GM18870 (cell line): ENCODE data around the gene PTGR2.
"Not testable (repeated sequence)": the region's sequence is repeated elsewhere in the genome, so short reads cannot be mapped to it uniquely, and the experiment has no call there.

Experiments
- ATAC-seq: cut with Tn5 transposase; IDR thresholded peaks from one replicate; pipeline ENCODE4 v1.9.1; 2021; ENCODE audit warnings: moderate library complexity; ENCODE audit not compliant: unreplicated experiment

The PTGR2 gene

DNA sequence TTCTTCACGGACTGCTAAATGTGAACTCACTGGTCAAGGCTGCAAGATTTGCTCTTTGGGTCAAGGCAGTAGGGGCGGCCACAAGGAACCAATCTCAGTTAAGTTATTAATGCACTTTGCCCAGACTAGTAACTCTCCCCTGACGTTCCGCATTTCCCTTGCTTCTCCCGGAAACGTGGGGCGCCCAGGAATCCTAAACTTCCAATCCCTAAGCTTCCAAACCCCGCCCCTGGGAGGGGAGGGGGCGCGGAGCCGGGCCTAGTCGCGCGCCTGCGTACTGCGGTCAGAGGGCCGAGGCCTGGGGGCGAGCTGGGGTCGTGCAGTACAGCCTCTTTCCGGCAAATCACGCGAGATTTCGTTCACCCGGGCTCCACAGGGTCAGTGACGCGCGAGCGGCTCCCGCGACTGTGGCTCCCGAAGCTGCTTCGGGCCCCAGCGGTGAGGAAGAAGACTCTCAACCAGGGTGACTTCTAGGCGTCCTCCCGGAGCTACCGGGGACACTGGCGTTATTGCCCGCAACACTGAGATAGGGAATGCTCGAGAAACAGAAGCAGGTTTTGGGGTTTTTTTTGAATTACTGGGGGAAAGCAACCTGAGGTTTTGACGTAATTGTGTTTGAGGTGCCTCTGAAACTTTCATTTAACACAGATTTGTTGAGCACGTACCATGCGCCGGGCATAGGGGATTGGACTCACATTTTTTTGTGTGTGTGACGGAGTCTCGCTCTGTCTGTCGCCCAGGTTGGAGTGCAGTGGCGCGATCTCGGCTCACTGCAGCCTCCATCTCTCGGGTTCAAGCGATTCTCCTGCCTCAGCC is at the start of gene PTGR2:
PTGR2 (plus strand) TSS at position 265 of the 816 bp plus-strand sequence. CDS start 7,032 bp downstream, outside the sequence.
- ATAC-seq: no peak

DNA sequence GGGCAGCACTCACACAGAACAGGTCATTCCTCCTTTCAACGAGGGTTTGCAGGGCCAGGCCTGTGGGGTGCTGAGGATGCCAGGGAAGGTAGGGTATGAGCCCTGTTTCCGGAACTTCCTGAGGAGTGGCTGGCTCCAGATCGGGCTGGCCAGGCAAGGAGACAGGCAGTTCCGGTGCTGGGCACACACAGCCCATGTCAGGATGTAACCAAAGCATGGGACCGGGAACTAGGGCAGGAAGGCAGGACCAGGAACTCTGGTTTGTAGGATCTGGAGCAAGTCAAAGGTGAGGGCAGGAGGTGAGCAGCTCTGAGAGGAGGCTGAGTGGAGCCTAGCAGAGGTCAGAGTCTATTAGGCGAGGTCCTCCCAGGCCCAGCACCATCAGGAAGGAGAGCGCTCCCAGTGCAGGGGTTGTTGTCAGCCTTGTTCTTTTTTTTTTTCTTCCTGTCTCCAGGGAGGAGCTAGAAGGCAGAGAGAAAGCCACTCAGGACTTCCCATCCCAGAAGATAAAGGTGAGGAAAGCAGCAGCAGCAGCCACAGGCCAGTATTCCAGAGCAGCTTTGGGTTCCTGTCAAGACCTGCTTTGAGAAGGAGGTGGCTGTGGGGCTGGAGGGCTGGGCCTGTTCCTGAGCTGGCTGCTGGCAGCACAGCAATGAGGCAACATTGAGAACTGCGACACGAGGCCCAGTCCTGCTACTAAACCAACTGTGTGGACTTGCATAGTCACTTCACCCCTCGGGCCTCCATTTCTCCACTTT is 49.0 kb upstream of the PTGR2 start:
- no peak for ATAC-seq

DNA sequence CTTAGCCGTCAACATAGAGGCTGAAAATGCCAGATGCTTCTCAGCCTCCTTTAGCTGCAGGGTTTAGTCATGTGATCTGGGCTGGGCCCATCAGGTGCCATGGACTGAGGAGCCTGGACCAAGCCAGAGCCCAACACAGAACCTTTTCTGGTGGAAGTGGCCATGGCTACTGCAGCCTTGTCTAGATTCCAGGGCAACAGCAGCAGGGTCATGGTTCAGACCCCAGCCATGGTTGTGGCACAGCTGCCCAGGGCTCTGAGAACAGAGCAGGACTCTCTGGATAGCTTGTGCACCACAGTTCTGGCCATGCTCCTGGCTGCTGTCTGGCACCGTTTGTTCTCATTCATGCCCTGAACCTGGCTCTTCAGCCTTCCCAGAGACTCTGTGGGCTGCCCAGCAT is 47.0 kb upstream of the PTGR2 start:
- no peak for ATAC-seq

DNA sequence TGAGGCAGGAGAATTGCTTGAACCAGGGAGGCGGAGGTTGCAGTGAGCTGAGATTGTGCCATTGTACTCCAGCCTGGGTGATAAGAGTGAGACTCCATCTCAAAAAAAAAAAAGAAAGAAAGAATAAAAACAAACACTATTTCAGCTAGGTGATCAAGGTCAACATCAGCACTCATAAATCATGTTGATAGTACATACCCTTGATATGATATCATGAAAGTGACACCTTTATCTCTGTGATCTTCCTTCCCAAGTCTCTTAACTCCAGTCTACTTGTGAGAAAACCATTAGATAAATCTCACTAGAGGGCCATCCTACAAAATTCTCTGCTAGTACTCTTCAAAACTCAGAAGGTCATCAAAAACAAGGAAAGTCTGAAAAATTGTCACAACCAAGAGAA is 44.2 kb upstream of the PTGR2 start:
- no peak for ATAC-seq

DNA sequence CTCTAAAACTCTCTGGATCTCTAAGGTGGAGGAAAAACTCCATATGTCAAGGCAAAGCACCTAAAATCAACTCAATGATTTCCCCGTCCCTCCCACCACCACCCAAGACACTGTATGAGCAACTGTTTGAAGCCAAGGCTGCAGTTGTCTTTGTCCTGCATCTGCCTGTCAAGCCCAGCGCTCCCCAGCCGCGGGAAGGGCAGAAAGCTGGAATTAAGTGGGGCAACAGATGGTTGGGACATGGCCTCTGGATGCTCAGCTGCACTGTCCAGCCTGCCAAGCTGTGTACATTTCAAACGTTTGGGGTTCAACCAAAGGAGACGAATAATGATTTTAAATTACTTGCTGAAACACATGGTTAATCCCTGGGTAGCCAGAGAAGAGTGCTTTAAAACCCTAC is 42.2 kb upstream of the PTGR2 start:
- no peak for ATAC-seq

DNA sequence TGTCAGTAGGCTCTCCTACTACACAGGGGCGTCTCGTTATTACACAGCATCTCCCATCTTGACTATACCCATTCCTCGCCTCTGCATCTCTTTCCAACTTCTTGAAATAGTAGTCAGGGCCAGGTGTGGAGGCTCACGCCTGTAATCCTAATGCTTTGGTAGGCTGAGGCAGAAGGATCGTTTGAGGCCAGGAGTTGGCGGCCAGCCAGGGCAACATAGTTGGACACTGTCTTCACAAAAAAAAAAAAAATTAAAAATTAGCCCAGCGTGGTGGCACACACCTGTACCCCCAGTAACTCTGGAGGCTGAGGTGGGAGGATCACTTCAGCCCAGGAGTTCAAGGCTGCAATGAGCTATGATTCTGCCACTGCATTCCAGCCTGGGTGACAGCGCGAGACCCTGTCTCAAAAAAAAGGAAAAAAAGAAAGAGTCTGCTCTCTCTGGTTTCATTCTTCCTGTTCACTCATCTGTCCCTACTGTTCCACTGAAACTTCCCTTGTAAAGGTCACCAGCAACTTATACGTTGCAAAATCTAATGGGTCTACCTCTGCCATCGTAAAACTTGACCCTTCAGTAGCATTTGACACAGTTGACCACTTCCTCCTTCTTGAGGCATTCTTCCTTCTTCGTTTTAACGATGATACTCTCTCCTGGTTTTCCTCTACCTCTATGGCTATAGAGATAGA is 41.0 kb upstream of the PTGR2 start:
- no peak for ATAC-seq

DNA sequence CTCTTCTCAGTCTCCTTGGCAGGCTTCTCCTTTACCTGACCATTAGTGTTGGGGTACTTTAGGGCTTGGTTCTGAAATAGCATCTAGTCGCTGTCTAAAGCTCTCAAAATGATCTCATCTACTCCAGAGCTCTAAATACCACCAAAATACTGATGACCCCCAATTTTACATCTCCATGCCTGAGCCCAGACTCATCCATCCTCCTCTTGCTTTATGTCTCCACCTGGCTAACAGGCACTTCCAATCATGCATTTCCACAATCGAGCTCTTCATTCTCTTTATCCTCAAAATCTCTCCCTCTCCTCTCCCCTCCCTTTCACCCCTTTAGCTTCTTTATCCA is 40.5 kb upstream of the PTGR2 start:
- ATAC-seq: no peak

DNA sequence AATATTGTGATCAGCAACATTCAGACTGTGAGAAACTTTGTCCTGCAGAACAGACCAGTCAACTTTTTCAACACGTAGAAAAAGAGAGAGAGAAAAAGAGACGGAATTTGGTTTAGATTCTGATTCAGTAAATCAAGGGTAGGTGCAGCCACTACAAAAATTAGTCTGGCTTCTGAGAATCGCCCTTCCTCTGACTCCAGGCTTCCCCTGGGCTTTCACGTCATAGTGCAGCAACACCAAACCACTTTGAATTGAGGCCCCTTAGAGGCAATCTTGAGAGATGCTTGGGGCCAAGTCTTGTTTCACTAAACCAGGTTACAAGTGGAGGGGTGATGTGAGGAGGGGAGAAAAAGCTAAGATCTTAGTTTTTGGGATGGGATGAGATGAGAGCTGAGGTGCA is 37.5 kb upstream of the PTGR2 start:
- ATAC-seq: no peak

DNA sequence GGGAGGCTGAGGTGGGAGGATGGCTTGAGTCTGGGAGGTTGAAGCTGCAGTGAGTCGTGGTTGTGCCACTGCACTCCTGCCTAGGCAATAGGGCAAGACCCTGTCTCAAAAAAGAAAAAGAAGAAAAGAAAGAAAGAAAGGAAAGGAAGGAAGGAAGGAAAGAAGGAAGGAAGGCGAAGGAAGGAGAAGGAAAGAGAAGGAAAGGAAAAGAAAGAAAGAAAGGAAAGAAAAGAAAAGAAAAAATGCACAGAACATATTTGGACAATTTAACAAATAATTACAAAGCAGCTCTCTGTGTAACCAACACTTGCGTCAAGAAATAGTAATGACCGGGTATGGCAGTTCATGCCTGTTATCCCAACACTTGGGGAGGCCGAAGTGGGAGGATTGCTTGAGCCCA is 35.8 kb upstream of the PTGR2 start:
- ATAC-seq: no peak

DNA sequence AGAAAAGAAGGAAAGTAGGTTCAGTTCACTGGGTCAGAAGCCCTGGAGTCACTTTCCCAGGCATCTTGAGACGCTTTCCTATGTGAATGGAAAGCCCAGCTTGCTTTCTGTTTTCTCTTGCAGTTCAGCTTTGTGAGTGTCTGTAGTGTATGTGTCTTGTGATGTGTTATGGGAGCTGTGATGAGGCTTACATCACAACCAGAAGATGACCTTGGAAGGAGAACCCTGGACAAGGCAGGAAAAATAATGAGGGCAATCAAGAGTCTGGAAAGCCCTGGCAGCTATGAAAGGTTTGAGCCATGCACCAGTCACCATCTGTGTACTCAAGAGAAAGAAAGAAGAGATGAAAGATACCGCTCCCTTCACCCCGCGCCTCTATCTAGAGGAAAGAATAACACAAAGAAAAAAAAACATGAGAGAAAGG is 35.2 kb upstream of the PTGR2 start:
- no peak for ATAC-seq

DNA sequence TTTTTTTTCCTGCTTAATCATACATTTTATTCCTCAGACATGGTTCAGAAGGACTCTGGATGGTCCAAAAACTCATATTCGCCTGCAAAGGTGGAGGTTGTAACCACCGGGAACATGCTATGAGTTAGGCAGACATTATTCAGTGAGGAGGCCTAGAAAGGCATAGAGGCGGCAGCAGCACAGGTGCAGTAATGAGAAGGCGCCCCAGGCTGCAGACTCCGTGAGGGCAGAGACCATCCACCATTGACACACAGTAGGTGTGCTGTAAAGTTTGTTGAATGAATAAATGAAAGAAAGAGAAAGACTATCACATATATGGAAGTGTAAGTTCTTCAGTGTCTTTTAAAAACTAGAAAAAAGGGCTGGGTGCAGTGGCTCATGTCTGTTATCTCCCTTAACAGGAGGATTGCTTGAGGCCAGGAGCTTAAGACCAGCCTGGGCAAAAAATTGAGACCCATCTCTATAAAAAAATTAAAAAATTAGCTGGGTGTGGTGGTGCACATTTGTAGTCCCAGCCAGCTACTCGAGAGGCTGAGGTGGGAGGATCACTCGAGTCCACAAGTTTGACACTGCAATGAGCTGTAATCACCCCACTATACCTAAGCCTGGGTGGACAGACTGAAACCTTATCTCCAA is 34.5 kb upstream of the PTGR2 start:
- no peak for ATAC-seq

DNA sequence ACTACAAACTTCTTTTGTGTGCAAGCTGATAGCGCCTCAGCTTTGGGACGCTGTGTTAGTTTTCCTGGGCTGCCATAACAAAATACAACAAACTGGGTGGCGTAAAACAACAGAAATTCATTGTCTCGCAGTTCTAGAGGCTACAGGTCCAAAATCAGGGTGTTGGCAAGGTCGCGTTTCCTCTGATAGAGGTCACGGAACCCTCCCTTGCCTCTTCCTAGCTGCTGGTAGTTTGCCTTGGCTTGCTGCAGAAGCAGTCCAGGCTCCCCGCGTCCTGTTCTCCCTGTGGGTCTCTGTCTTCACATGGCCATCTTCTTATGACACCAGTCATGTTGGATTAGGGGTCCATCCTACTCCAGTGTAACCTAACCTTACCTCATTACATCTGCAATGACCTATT is 32.8 kb upstream of the PTGR2 start:
- no peak for ATAC-seq

DNA sequence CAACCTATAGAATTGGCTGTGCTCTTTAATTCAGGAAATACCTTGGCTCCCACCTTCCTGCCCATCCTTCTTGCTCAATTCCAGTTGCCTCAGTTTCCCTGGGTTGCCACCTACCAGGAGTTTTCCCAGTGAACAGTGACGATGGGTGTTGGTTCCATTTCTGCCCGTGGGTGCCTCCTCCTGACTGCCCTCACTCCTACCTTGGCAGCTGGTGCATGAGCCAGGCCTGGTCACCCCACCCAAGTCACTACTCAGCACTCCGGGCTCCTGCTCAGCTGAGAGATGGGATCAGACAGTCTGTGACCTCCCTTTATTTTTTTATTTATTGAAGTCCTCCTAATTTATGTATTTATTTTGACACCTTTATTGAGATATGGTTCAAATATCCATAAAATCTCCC is 31.0 kb upstream of the PTGR2 start:
- no peak for ATAC-seq

DNA sequence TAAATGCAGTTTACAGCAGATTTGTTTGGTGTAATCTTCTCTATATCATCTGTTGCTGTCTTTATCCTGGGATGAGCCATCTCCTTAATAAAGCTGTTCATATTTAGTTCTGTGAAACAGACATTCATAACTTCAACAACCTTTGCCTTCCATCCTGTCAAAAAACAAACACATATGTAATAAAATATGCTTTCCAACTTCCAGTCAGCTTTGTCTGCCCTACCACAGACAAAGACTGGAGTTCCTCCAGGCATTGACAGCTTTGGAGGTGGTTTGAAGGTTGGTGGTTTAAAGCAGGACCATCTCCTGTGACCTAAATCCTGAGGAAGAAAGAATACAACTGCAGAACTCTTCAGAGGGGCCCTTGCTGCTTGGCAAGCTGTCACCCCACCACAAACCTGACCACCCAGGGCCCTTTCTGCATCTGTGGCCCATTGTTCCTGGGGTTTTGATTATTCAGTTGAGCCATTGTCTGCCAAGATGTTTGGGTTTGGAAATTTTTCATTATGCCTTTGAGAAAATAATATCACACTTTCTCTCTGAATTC is 28.2 kb upstream of the PTGR2 start:
- no peak for ATAC-seq

DNA sequence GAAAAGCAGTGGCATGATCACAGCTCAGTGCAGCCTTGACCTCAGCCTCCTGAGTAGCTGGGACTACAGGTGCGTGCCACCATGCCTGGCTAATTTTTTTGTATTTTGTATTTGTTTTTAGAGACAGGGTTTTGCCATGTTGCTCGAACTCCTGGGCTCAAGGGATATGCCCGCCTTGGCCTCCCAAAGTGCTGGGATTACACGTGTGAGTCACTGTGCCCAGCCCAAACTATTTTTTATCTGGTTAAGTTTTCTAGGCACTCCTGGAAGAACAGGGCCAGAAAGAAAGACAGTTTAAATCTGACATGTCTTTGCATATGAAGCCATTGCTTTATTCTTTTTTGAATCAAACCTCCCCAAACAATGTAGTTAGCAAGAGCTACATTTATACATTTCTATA is 27.5 kb upstream of the PTGR2 start:
- no peak for ATAC-seq

DNA sequence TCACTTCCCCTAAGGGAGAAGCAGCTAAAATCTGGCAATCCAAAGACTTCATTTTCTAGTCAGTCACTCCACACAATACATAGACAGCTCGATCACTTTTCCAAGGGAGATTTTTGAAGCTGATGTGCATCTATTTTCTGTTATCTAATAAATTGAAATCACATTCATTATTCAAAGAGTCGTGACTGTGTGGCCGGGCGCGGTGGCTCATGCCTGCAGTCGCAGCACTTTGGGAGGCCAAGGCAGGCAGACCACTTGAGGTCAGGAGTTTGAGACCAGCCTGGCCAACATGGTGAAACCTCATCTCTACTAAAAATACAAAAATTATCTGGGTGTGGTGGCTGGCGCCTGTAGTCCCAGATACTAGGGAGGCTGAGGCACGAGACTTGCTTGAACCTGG is 27.1 kb upstream of the PTGR2 start:
- ATAC-seq: no peak

DNA sequence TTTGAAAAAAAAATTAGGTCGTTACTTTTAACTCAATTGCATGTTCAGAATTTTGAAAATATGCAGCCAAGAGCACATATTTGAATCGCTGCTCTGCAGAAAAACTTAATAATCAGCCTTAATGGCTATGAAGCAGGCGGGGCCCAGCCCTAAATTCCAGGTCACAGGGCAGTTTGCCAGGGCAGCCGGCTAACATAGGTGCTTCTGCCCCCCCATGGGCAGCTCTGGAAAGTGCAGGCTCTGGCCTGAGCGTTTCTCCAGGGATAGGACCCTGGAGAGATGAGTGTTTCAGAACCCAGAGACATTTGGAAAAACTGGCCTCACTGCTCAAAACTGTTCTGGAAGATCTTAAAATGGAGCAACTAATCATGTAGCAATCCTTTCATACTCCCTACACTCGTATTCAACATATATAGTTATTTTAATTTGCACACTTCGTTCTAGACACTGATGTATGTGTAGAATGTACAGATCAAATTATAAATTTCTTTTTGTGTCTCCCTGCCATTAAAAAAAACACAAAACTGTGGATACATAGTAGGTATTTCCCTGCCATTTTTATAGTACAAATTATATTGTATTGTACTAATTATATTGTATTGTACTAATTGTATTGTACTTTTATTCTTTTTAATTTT is 26.0 kb upstream of the PTGR2 start:
- ATAC-seq: no peak

DNA sequence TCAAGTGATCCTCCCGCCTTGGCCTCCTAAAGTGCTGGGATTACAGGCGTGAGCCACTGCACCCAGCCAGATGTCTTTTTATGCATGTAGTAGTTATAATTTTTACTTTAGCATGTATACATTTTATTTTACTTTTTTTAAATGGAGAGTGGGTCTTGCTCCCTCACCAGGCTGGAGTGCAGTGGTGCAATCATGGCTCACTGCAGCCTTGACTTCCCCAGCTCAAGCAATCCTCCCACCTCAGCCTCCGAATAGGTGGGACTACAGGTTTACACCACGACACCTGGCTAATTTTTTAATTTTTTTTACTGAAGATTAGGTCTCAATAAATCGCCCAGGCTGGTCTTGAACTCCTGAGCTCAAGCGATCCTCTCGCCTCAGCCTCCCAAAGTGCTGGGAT is 24.4 kb upstream of the PTGR2 start:
- not testable (repeated sequence) for ATAC-seq

DNA sequence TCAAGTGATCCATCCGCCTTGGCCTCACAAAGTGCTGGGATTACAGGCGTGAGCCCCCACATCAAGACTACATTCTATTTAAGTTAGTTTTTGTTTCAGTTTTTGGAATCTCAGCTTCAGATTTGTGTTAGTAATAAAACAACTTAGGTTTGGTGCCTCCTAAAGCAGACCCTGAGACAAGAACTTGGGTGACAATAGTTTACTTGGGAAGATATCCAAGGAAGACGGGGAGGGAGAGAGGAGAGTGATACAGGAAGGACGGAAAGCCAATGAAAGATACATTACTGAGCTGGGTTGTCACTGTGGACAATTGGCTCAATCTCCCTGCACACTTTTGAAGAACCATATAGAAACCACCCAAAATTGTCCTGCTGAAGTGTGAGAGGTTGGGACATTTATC is 22.6 kb upstream of the PTGR2 start:
- ATAC-seq: no peak

DNA sequence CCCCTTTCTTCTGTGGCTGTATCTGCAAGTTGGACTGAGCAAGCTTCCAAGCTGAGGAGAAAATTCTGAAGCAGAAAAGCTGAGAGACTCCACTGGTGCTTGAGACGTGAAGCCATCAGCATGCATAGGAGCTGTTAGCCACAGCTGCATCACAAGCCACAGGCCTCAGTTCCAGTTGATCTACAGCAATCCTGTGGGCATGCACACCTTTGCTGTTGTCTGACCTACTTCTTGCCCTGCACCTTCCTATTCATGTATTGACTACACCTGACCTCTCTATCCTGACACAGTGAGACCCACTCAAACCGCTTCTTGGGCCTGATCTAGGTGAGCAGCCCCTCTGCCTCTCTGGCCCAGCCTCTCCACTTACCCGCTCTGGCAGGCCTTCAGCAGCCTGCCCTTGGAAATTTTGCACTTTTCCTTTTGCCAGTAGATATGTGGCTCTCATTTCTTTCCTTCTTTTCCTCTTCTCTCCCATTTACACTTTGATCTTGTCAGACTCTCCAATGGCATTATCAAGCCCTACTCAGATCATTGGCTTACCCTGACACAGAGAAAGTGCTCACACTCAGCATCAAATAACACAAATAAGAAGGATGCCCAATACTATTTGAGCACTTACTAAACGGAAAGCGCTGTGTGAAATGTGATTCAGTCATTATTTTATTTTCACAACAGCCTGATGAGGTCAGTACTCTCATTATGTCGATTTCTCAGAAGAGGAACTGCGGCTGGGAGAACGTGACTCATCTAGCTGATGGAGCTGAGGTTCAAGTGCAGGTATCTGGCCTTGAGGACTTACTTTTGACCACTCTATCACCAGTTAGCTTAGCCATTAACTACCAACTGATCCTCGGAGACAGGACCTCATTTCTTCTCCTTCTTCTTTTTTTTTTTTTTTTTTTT is 21.9 kb upstream of the PTGR2 start:
- ATAC-seq: no peak
